SK-N-SH treated with all-trans-retinoic acid at 6 μM for 48 hours (cell line): ENCODE data around the gene LRRC75A.

Source experiments
- ATAC-seq: fragments of 200-7000 bp; cut with Tn5 transposase; 3 replicates; pipeline ENCODE4 v1.9.1; 2020; ENCODE audit warnings: mild to moderate bottlenecking, moderate library complexity
- ARNTL ChIP-seq: fragments of 450-650 bp; formaldehyde crosslinking; IDR thresholded peaks from 2 replicates; pipeline ENCODE4 v1.5.0; 2020; ENCODE audit warnings: low read depth, mild to moderate bottlenecking, moderate library complexity, borderline replicate concordance
- BACH2 ChIP-seq: fragments of 250-450 bp; sonication (Bioruptor Pico); IDR thresholded peaks from 2 replicates; pipeline ENCODE4 v1.9.0; 2021; ENCODE audit warnings: mild to moderate bottlenecking, borderline replicate concordance
- CSDC2 ChIP-seq: fragments of 250-450 bp; sonication (Bioruptor Pico); IDR thresholded peaks from 2 replicates; pipeline ENCODE4 v1.5.0; 2020; ENCODE audit warnings: mild to moderate bottlenecking, moderate library complexity
- ESRRG ChIP-seq: fragments of 250-450 bp; sonication (Bioruptor Pico); IDR thresholded peaks from 2 replicates; pipeline ENCODE4 v1.6.1; 2021; ENCODE audit warnings: mild to moderate bottlenecking
- GLIS3 ChIP-seq: fragments of 250-450 bp; sonication (Bioruptor Pico); IDR thresholded peaks from 2 replicates; pipeline ENCODE4 v1.5.0; 2020; ENCODE audit warnings: mild to moderate bottlenecking, moderate library complexity
- OSR1 ChIP-seq: fragments of 250-450 bp; sonication (Bioruptor Pico); IDR thresholded peaks from 2 replicates; pipeline ENCODE4 v1.8.0; 2022; ENCODE audit warnings: moderate library complexity, mild to moderate bottlenecking, inconsistent platforms
- PPARA ChIP-seq: fragments of 250-450 bp; sonication (Bioruptor Pico); IDR thresholded peaks from 2 replicates; pipeline ENCODE4 v1.5.0; 2020; ENCODE audit warnings: mild to moderate bottlenecking, borderline replicate concordance
- RARB ChIP-seq: fragments of 250-450 bp; sonication (Bioruptor Pico); IDR thresholded peaks from 2 replicates; pipeline ENCODE4 v1.8.0; 2021; ENCODE audit warnings: mild to moderate bottlenecking, moderate library complexity
- SNAI2 ChIP-seq: fragments of 250-450 bp; sonication (Bioruptor Pico); IDR thresholded peaks from 2 replicates; pipeline ENCODE4 v1.5.0; 2020; ENCODE audit warnings: mild to moderate bottlenecking, moderate library complexity
- TCF4 ChIP-seq: fragments of 250-450 bp; sonication (Bioruptor Pico); IDR thresholded peaks from 2 replicates; pipeline ENCODE4 v1.8.0; 2021; ENCODE audit warnings: mild to moderate bottlenecking, moderate library complexity, borderline replicate concordance
- TOX ChIP-seq: fragments of 250-450 bp; sonication (Bioruptor Pico); IDR thresholded peaks from 2 replicates; pipeline ENCODE4 v1.8.0; 2021; ENCODE audit warnings: mild to moderate bottlenecking, moderate library complexity, borderline replicate concordance
- ZC3H10 ChIP-seq: fragments of 250-450 bp; sonication (Bioruptor Pico); IDR thresholded peaks from 2 replicates; pipeline ENCODE4 v1.5.1; 2021; ENCODE audit warnings: mild to moderate bottlenecking, moderate library complexity
- ZFP3 ChIP-seq: fragments of 250-450 bp; sonication (Bioruptor Pico); IDR thresholded peaks from 2 replicates; pipeline ENCODE4 v1.5.0; 2020; ENCODE audit warnings: mild to moderate bottlenecking, moderate library complexity
- ZFP30 ChIP-seq: fragments of 450-650 bp; formaldehyde crosslinking; IDR thresholded peaks from 2 replicates; pipeline ENCODE4 v1.5.0; 2022; ENCODE audit warnings: mild to moderate bottlenecking, moderate library complexity
- ZNF565 ChIP-seq: fragments of 450-650 bp; formaldehyde crosslinking; conservative IDR thresholded peaks from 2 replicates; pipeline ENCODE4 v1.5.0; 2020; ENCODE audit warnings: low read depth, mild to moderate bottlenecking, moderate library complexity
- ZNF70 ChIP-seq: fragments of 450-650 bp; formaldehyde crosslinking; IDR thresholded peaks from 2 replicates; pipeline ENCODE4 v1.5.0; 2020; ENCODE audit warnings: mild to moderate bottlenecking, moderate library complexity
- ZNF8 ChIP-seq: fragments of 450-650 bp; formaldehyde crosslinking; IDR thresholded peaks from 2 replicates; pipeline ENCODE4 v1.5.0; 2020; ENCODE audit warnings: mild to moderate bottlenecking, moderate library complexity
- TF ChIP-seq, protein P1 (sequence below): fragments of 250-450 bp; sonication (Bioruptor Pico); IDR thresholded peaks from 2 replicates; pipeline ENCODE4 v1.5.1; 2020; ENCODE audit warnings: low read depth, mild to moderate bottlenecking, moderate library complexity
- TF ChIP-seq, protein P2 (sequence below): fragments of 250-450 bp; sonication (Bioruptor Pico); IDR thresholded peaks from 2 replicates; pipeline ENCODE4 v1.8.0; 2021; ENCODE audit warnings: low read depth, mild to moderate bottlenecking, moderate library complexity, borderline replicate concordance
- TF ChIP-seq, protein P3 (sequence below): fragments of 250-450 bp; sonication (Bioruptor Pico); IDR thresholded peaks from 2 replicates; pipeline ENCODE4 v1.5.0; 2020; ENCODE audit warnings: mild to moderate bottlenecking, moderate library complexity
- TF ChIP-seq, protein P4 (sequence below): fragments of 250-450 bp; sonication (Bioruptor Pico); IDR thresholded peaks from 2 replicates; pipeline ENCODE4 v1.8.0; 2020; ENCODE audit warnings: mild to moderate bottlenecking, moderate library complexity, borderline replicate concordance
- TF ChIP-seq, protein P5 (sequence below): fragments of 250-450 bp; sonication (Bioruptor Pico); IDR thresholded peaks from 2 replicates; pipeline ENCODE4 v1.5.1; 2021; ENCODE audit warnings: mild to moderate bottlenecking, moderate library complexity

The LRRC75A gene

DNA sequence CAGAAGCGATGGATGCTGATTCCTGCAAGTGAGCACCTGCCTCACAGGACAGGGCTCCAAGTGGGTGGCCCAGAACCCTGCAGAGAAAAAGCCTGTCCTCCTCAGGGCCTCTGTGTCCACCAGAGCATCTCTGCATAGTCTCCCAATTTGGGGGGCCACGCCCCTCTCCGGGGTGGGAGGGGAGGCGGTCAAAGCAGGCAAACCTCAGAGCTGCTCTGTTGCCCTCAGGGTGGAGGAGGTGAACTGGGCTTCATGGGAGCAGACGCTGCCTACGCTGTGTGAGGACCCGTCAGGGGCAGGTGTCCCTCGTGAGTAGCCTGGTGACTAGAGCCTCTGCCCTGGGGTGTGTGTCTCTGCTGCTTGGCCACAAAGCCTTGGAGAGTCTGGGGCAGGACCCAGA, 57.3 kb downstream of the LRRC75A start:
- TF ChIP-seq ESRRG (CRISPR knock-in tag) (no peak), BACH2 (CRISPR knock-in tag) (no peak), RARB (no peak), ZFP30 (no peak), TCF4 (CRISPR knock-in tag) (no peak)
- TF ChIP-seq, protein P1, sequence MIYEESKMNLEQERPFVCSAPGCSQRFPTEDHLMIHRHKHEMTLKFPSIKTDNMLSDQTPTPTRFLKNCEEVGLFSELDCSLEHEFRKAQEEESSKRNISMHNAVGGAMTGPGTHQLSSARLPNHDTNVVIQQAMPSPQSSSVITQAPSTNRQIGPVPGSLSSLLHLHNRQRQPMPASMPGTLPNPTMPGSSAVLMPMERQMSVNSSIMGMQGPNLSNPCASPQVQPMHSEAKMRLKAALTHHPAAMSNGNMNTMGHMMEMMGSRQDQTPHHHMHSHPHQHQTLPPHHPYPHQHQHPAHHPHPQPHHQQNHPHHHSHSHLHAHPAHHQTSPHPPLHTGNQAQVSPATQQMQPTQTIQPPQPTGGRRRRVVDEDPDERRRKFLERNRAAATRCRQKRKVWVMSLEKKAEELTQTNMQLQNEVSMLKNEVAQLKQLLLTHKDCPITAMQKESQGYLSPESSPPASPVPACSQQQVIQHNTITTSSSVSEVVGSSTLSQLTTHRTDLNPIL (CRISPR knock-in tag): no peak
- TF ChIP-seq, protein P2, sequence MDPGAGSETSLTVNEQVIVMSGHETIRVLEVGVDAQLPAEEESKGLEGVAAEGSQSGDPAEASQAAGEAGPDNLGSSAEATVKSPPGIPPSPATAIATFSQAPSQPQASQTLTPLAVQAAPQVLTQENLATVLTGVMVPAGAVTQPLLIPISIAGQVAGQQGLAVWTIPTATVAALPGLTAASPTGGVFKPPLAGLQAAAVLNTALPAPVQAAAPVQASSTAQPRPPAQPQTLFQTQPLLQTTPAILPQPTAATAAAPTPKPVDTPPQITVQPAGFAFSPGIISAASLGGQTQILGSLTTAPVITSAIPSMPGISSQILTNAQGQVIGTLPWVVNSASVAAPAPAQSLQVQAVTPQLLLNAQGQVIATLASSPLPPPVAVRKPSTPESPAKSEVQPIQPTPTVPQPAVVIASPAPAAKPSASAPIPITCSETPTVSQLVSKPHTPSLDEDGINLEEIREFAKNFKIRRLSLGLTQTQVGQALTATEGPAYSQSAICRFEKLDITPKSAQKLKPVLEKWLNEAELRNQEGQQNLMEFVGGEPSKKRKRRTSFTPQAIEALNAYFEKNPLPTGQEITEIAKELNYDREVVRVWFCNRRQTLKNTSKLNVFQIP (CRISPR knock-in tag): no peak
- TF ChIP-seq, all 23 proteins: peak for 0
- ATAC-seq: no peak

DNA sequence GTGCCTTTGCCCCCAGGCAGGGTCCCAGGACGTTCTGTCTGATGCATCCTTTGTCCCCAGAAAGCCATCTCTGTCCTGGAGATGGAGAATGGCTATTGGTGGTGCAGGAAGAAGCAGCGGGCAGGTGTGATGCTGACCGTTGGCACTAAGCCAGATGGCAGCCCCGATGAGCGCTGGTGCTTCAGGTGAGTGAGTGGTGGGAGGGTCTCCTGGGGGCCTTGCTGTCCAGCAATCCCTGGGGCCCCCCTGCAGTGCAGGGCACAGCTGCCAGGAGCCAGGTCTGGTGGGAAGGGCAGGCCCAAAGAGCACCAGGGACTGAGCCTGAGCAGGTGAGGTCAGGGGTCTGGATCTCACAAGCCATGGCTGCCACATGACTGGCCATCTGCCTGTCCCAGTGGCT, 58.5 kb downstream of the LRRC75A start:
- no peak for ATAC-seq
- no peak for TF ChIP-seq GLIS3 (CRISPR knock-in tag)

DNA sequence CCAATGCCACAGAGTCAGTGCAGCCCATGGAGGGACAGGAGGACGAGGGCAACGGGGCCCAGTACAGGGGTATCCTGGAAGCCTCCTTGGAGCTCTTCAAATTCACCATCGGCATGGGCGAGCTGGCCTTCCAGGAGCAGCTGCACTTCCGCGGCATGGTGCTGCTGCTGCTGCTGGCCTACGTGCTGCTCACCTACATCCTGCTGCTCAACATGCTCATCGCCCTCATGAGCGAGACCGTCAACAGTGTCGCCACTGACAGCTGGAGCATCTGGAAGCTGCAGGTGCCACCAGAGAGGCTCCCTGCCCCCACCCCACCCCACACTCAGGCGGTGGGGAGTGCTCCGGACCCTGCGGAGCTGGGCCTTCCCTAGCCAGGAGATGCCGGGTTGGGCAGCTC, 60.0 kb downstream of the LRRC75A start:
- TF ChIP-seq ZNF70 (no peak), ESRRG (CRISPR knock-in tag) (no peak), ZFP30 (no peak), CSDC2 (CRISPR knock-in tag) (no peak), ZFP3 (no peak), ZNF8 (CRISPR knock-in tag) (no peak)
- ATAC-seq: no peak

DNA sequence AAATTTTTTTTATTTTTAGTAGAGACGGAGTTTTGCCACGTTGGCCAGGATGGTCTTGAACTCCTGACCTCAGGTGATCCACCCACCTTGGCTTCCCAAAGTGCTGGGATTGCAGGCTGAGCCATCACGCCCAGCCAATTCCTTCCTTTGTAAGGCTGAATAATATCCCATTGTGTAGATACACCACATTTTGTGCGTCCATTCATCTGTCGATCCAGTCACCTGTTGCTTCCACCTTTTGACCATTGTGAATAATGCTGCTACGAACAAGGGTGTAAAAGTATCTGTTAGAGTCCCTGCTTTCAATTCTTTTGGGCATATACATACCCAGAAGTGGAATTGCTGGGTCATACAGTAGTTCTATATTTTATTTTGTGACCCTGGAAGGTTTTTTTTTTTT, 61.3 kb downstream of the LRRC75A start:
- ATAC-seq: no peak
- no peak for TF ChIP-seq GLIS3 (CRISPR knock-in tag)
- TF ChIP-seq ZC3H10 (CRISPR knock-in tag): no peak
- TF ChIP-seq TCF4 (CRISPR knock-in tag): no peak
- no peak for TF ChIP-seq RARB
- TF ChIP-seq, protein P3, sequence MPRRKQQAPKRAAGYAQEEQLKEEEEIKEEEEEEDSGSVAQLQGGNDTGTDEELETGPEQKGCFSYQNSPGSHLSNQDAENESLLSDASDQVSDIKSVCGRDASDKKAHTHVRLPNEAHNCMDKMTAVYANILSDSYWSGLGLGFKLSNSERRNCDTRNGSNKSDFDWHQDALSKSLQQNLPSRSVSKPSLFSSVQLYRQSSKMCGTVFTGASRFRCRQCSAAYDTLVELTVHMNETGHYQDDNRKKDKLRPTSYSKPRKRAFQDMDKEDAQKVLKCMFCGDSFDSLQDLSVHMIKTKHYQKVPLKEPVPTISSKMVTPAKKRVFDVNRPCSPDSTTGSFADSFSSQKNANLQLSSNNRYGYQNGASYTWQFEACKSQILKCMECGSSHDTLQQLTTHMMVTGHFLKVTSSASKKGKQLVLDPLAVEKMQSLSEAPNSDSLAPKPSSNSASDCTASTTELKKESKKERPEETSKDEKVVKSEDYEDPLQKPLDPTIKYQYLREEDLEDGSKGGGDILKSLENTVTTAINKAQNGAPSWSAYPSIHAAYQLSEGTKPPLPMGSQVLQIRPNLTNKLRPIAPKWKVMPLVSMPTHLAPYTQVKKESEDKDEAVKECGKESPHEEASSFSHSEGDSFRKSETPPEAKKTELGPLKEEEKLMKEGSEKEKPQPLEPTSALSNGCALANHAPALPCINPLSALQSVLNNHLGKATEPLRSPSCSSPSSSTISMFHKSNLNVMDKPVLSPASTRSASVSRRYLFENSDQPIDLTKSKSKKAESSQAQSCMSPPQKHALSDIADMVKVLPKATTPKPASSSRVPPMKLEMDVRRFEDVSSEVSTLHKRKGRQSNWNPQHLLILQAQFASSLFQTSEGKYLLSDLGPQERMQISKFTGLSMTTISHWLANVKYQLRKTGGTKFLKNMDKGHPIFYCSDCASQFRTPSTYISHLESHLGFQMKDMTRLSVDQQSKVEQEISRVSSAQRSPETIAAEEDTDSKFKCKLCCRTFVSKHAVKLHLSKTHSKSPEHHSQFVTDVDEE: no peak
- TF ChIP-seq ZNF565 (CRISPR knock-in tag): no peak
- TF ChIP-seq, protein P1 (CRISPR knock-in tag): no peak
- no peak for TF ChIP-seq BACH2 (CRISPR knock-in tag)
- no peak for TF ChIP-seq PPARA
- TF ChIP-seq SNAI2 (CRISPR knock-in tag): no peak
- no peak for TF ChIP-seq ZNF8 (CRISPR knock-in tag)
- TF ChIP-seq ZFP30: no peak
- no peak for TF ChIP-seq OSR1 (CRISPR knock-in tag)
- TF ChIP-seq ZNF70: no peak

DNA sequence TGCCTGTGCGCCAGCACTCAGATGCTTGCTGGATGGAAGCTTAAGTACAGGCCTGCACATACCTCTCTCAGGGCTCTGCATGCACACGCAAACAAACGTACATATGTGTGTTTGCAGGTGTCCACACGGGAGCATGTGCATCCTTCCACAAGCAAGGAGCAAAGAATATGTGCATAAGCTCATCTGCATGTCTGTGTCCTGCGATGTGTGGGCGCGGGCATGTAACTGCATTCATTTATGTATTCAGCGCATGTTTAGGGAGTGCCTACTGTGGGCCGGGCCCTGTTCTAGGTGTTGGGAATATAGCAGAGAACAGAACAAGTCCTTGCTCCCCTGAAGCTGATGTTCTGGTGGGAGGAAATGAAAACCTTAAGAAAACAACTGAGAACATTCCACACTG, 62.9 kb downstream of the LRRC75A start:
- no peak for ATAC-seq
- TF ChIP-seq, protein P4, sequence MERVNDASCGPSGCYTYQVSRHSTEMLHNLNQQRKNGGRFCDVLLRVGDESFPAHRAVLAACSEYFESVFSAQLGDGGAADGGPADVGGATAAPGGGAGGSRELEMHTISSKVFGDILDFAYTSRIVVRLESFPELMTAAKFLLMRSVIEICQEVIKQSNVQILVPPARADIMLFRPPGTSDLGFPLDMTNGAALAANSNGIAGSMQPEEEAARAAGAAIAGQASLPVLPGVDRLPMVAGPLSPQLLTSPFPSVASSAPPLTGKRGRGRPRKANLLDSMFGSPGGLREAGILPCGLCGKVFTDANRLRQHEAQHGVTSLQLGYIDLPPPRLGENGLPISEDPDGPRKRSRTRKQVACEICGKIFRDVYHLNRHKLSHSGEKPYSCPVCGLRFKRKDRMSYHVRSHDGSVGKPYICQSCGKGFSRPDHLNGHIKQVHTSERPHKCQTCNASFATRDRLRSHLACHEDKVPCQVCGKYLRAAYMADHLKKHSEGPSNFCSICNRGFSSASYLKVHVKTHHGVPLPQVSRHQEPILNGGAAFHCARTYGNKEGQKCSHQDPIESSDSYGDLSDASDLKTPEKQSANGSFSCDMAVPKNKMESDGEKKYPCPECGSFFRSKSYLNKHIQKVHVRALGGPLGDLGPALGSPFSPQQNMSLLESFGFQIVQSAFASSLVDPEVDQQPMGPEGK (CRISPR knock-in tag): no peak
- TF ChIP-seq ZFP3 (no peak), CSDC2 (CRISPR knock-in tag) (no peak), ZNF70 (no peak), ZNF8 (CRISPR knock-in tag) (no peak), ZC3H10 (CRISPR knock-in tag) (no peak), ESRRG (CRISPR knock-in tag) (no peak), ARNTL (CRISPR knock-in tag) (no peak), TOX (CRISPR knock-in tag) (no peak), TCF4 (CRISPR knock-in tag) (no peak), GLIS3 (CRISPR knock-in tag) (no peak)
- TF ChIP-seq, protein P5, sequence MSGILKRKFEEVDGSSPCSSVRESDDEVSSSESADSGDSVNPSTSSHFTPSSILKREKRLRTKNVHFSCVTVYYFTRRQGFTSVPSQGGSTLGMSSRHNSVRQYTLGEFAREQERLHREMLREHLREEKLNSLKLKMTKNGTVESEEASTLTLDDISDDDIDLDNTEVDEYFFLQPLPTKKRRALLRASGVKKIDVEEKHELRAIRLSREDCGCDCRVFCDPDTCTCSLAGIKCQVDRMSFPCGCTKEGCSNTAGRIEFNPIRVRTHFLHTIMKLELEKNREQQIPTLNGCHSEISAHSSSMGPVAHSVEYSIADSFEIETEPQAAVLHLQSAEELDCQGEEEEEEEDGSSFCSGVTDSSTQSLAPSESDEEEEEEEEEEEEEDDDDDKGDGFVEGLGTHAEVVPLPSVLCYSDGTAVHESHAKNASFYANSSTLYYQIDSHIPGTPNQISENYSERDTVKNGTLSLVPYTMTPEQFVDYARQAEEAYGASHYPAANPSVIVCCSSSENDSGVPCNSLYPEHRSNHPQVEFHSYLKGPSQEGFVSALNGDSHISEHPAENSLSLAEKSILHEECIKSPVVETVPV: no peak
- TF ChIP-seq, protein P1 (CRISPR knock-in tag): no peak
